Peyer's patch (tissue), 4 donors: ENCODE measurements around the gene SNRPA.

ENCODE experiments used
- CTCF ChIP-seq, 6 experiments: fragments of 450-650 bp in 4 of 6; fragments of 200-600 bp in 2 of 6; sonication (generic) in 1 of 6; IDR thresholded peaks; one replicate each; pipeline ENCODE4 v1.5.1; 2017 to 2019; ENCODE audit warnings: antibody characterized with exemption in 6 of 6, mild to moderate bottlenecking in 3 of 6, moderate library complexity in 1 of 6
- POLR2A ChIP-seq, 2 donors: fragments of 450-650 bp; IDR thresholded peaks; one replicate each; pipeline ENCODE4 v1.5.1; 2017; ENCODE audit warnings: antibody characterized with exemption in 2 of 2, mild to moderate bottlenecking in 2 of 2, moderate library complexity in 2 of 2

- TF ChIP-seq POLR2A (IDR thresholded peaks at IDR 0.05) (no peak), CTCF (IDR thresholded peaks at IDR 0.05) (no peak)
These were observed 58.5 kb downstream of the SNRPA start for GRCh38 chr19:40809358-40810086.
